SK-N-MC (cell line): ENCODE data around the gene CDCA4.

Experiments
- EZH2 ChIP-seq: fragments of 200-600 bp; sonication (generic); IDR thresholded peaks from one replicate; pipeline ENCODE4 v1.6.1; 2017; ENCODE audit warnings: antibody characterized with exemption
- FOXP2 ChIP-seq: optimal IDR thresholded peaks from 2 replicates; pipeline ENCODE3; 2011; ENCODE audit warnings: mild to moderate bottlenecking, moderate library complexity; ENCODE audit not compliant: insufficient read depth; ENCODE audit errors: extremely low read length, control extremely low read depth

DNA sequence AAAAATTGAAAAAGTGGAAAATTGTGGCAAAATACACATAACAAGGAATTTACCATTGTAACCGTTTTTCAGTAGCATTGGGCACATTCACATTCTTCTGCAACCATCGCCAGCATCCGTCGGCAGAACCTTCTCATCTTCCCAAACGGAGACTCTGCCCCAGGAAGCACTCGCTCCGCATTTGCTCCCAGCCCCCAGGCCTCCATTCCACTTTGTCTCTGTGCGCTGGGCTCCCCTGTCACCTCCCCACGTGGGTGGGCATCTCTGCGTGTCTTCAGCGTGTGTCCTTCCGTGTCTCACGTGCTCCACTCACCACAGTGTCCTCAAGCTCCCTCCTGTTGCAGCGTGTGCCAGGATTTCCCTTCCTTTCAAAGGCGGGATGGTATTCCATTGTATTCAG lies 34.5 kb upstream of the CDCA4 start:
- TF ChIP-seq EZH2, result no peak
- TF ChIP-seq FOXP2, result no peak
